Chondrocyte (in vitro differentiated cells): ENCODE results near the gene ST6GALNAC5. TPM values are rescaled to one million over a fixed set of nuclear protein-coding genes. Genes with fewer than 3 reads are reported as not detected.

ENCODE experiments used
- DNase-seq: peaks from one replicate; pipeline ENCODE4 v3.0.0; 2021; ENCODE audit warnings: mixed read lengths, low spot score
- H3K27ac Mint-ChIP-seq: one replicate; pipeline ENCODE4 v1.8.0; 2021; ENCODE audit warnings: mild to moderate bottlenecking, moderate library complexity, mixed read lengths; ENCODE audit not compliant: unreplicated experiment
- H3K27me3 Mint-ChIP-seq: 2 replicates; pipeline ENCODE4 v1.8.0; 2021; ENCODE audit warnings: low read depth, mixed read lengths
- H3K36me3 Mint-ChIP-seq: 2 replicates; pipeline ENCODE4 v1.8.0; 2021; ENCODE audit warnings: low read depth, mixed read lengths
- H3K4me1 Mint-ChIP-seq: 2 replicates; pipeline ENCODE4 v1.8.0; 2021; ENCODE audit warnings: low read depth, mild to moderate bottlenecking, mixed read lengths
- H3K4me3 Mint-ChIP-seq: one replicate; pipeline ENCODE4 v1.8.0; 2021; ENCODE audit warnings: mild to moderate bottlenecking, moderate library complexity, mixed read lengths; ENCODE audit not compliant: unreplicated experiment
- H3K9me3 Mint-ChIP-seq: 2 replicates; pipeline ENCODE4 v1.8.0; 2021; ENCODE audit warnings: low read depth, mixed read lengths
- CTCF ChIP-seq: fragments of 200-600 bp; sonication (generic); IDR thresholded peaks from 2 replicates; pipeline ENCODE4 v1.5.0; 2021; ENCODE audit warnings: antibody characterized with exemption, mild to moderate bottlenecking, moderate library complexity
- total RNA-seq: library from RNA; stranded (reverse); gene quantifications from 3 replicates; pipeline ENCODE4 v1.2.1, GENCODE V29; 2021

Gene ST6GALNAC5
- total RNA-seq, 1 donor from 2014 or later: 7.3 TPM

- no peak for DNase-seq
Measured at GRCh38 chr1:77030401-77031105, 163.3 kb downstream of the ST6GALNAC5 start.

GRCh38 chr1:77031106-77031662, 163.9 kb downstream of the ST6GALNAC5 start:
- Mint-ChIP-seq H3K27ac (no peak overlapping the region), H3K36me3 (peaks cover 2% of the 10 kb centered on the region), H3K4me1 (peaks cover 7% of the 10 kb centered on the region), H3K27me3 (peaks cover 19% of the 10 kb centered on the region), H3K9me3 (no peaks in the 10 kb centered on the region), H3K4me3 (no peak overlapping the region)
- no peak for DNase-seq
- peak; percentile 50 for TF ChIP-seq CTCF

More at GRCh38 chr1:77030401-77031105, 163.3 kb downstream of the ST6GALNAC5 start:
- H3K27ac Mint-ChIP-seq: no peak overlapping the region
- H3K4me1 Mint-ChIP-seq: peaks cover 7% of the 10 kb centered on the region
- H3K36me3 Mint-ChIP-seq: peaks cover 2% of the 10 kb centered on the region
- H3K4me3 Mint-ChIP-seq: no peak overlapping the region
- H3K27me3 Mint-ChIP-seq: peaks cover 19% of the 10 kb centered on the region
- no peaks in the 10 kb centered on the region for H3K9me3 Mint-ChIP-seq
- TF ChIP-seq CTCF: no peak

GRCh38 chr1:77036560-77036959, 169.3 kb downstream of the ST6GALNAC5 start:
- Mint-ChIP-seq H3K36me3 (peaks cover 2% of the 10 kb centered on the region), H3K27ac (no peak overlapping the region), H3K4me1 (peaks cover 36% of the 10 kb centered on the region), H3K27me3 (peaks cover 2% of the 10 kb centered on the region), H3K9me3 (peaks cover 6% of the 10 kb centered on the region), H3K4me3 (no peak overlapping the region)
- DNase-seq: no peak
- TF ChIP-seq CTCF: no peak

GRCh38 chr1:77037038-77037437, 169.8 kb downstream of the ST6GALNAC5 start:
- Mint-ChIP-seq H3K36me3 (peaks cover 2% of the 10 kb centered on the region), H3K27me3 (peaks cover 2% of the 10 kb centered on the region), H3K4me1 (peaks cover 34% of the 10 kb centered on the region), H3K27ac (no peak overlapping the region), H3K9me3 (peaks cover 6% of the 10 kb centered on the region), H3K4me3 (no peak overlapping the region)
- no peak for TF ChIP-seq CTCF
- no peak for DNase-seq

- Mint-ChIP-seq H3K36me3 (peaks cover 2% of the 10 kb centered on the region), H3K9me3 (peaks cover 6% of the 10 kb centered on the region), H3K27ac (no peak overlapping the region), H3K4me1 (peaks cover 34% of the 10 kb centered on the region), H3K4me3 (no peak overlapping the region), H3K27me3 (no peaks in the 10 kb centered on the region)
- no peak for TF ChIP-seq CTCF
- no peak for DNase-seq
Measured at GRCh38 chr1:77038000-77038399, 170.7 kb downstream of the ST6GALNAC5 start.
